B cell (primary cell): ENCODE results near the gene TOPAZ1.

ENCODE experiments used
- CTCF ChIP-seq: fragments of 200-600 bp; IDR thresholded peaks from one replicate; pipeline ENCODE4 v1.8.0; 2022; ENCODE audit warnings: antibody characterized with exemption, mild to moderate bottlenecking
- EZH2 ChIP-seq: IDR thresholded peaks from 2 replicates; pipeline ENCODE4 v1.6.1; 2012; ENCODE audit warnings: borderline replicate concordance, low read depth, mild to moderate bottlenecking, moderate library complexity, low read length; ENCODE audit not compliant: insufficient read depth, poor library complexity, severe bottlenecking

GRCh38 chr3:44363591-44363990 is 121.9 kb downstream of the TOPAZ1 start:
- TF ChIP-seq EZH2 (no peak), CTCF (no peak)
